Dendritic cell treated with granulocyte-macrophage colony-stimulating factor and Interleukin-4, amounts not matched to agents 40 ng/mL and 50 ng/mL, for 4 days (primary cell): ENCODE measurements around the gene SLC1A1.
"Not testable (repeated sequence)": the region's sequence is repeated elsewhere in the genome, so short reads cannot be mapped to it uniquely, and the experiment has no call there.

ENCODE experiments used
- H3K27ac Mint-ChIP-seq: one replicate; pipeline ENCODE4 v1.8.0; 2022; ENCODE audit warnings: mild to moderate bottlenecking, mixed read lengths
- H3K27me3 Mint-ChIP-seq: one replicate; pipeline ENCODE4 v1.8.0; 2022; ENCODE audit warnings: mild to moderate bottlenecking, mixed read lengths
- H3K36me3 Mint-ChIP-seq: one replicate; pipeline ENCODE4 v1.8.0; 2022; ENCODE audit warnings: low read depth, mixed read lengths
- H3K4me1 Mint-ChIP-seq: one replicate; pipeline ENCODE4 v1.8.0; 2022; ENCODE audit warnings: low read depth, mixed read lengths
- H3K4me3 Mint-ChIP-seq: one replicate; pipeline ENCODE4 v1.8.0; 2022; ENCODE audit warnings: mild to moderate bottlenecking, moderate library complexity, mixed read lengths
- H3K9me3 Mint-ChIP-seq: one replicate; pipeline ENCODE4 v1.8.0; 2022; ENCODE audit warnings: mixed read lengths
- intact Hi-C: fragments of 100-400 bp; cut with micrococcal nuclease; formaldehyde crosslinking; loops from one replicate; pipeline ENCODE4 v1.15.0; 2022

SLC1A1 gene

GRCh38 chr9:4510546-4511322 lies 20.5 kb downstream of the SLC1A1 start:
- no peak overlapping the region for H3K27ac Mint-ChIP-seq
- no peak overlapping the region for H3K4me3 Mint-ChIP-seq
- H3K4me1 Mint-ChIP-seq = no peaks in the 10 kb centered on the region
- no peaks in the 10 kb centered on the region for H3K36me3 Mint-ChIP-seq
- intact Hi-C loops = no loop called here
- H3K27me3 Mint-ChIP-seq = peaks cover 4% of the 10 kb centered on the region
- no peaks in the 10 kb centered on the region for H3K9me3 Mint-ChIP-seq

GRCh38 chr9:4514252-4515128 lies 24.2 kb downstream of the SLC1A1 start:
- no peaks in the 10 kb centered on the region for H3K36me3 Mint-ChIP-seq
- H3K4me1 Mint-ChIP-seq = no peaks in the 10 kb centered on the region
- H3K27me3 Mint-ChIP-seq = peaks cover 4% of the 10 kb centered on the region
- no peak overlapping the region for H3K27ac Mint-ChIP-seq
- H3K9me3 Mint-ChIP-seq = no peaks in the 10 kb centered on the region
- intact Hi-C loops = no loop called here
- no peak overlapping the region for H3K4me3 Mint-ChIP-seq

GRCh38 chr9:4515958-4516375 lies 25.7 kb downstream of the SLC1A1 start:
- Mint-ChIP-seq H3K9me3 (no peaks in the 10 kb centered on the region), H3K36me3 (no peaks in the 10 kb centered on the region), H3K27me3 (peaks cover 4% of the 10 kb centered on the region), H3K4me1 (no peaks in the 10 kb centered on the region), H3K27ac (no peak overlapping the region), H3K4me3 (no peak overlapping the region)
- intact Hi-C loops = no loop called here

GRCh38 chr9:4517274-4517673 lies 27.0 kb downstream of the SLC1A1 start:
- H3K27me3 Mint-ChIP-seq = peaks cover under 1% of the 10 kb centered on the region
- peaks cover 3% of the 10 kb centered on the region for H3K9me3 Mint-ChIP-seq
- H3K36me3 Mint-ChIP-seq = no peaks in the 10 kb centered on the region
- no peaks in the 10 kb centered on the region for H3K4me1 Mint-ChIP-seq
- intact Hi-C loops = no loop called here
- H3K4me3 Mint-ChIP-seq = no peak overlapping the region
- H3K27ac Mint-ChIP-seq = no peak overlapping the region

- intact Hi-C loops = no loop called here
- H3K27me3 Mint-ChIP-seq = no peaks in the 10 kb centered on the region
- no peaks in the 10 kb centered on the region for H3K36me3 Mint-ChIP-seq
- H3K9me3 Mint-ChIP-seq = peaks cover 12% of the 10 kb centered on the region
- H3K27ac Mint-ChIP-seq = no peak overlapping the region
- no peak overlapping the region for H3K4me3 Mint-ChIP-seq
- no peaks in the 10 kb centered on the region for H3K4me1 Mint-ChIP-seq
Observed at GRCh38 chr9:4519604-4520003, 29.3 kb downstream of the SLC1A1 start.

- Mint-ChIP-seq H3K9me3 (peaks cover 12% of the 10 kb centered on the region), H3K4me1 (no peaks in the 10 kb centered on the region), H3K27me3 (no peaks in the 10 kb centered on the region), H3K36me3 (no peaks in the 10 kb centered on the region), H3K27ac (no peak overlapping the region), H3K4me3 (no peak overlapping the region)
- intact Hi-C loops = no loop called here
Observed at GRCh38 chr9:4520055-4520454, 29.8 kb downstream of the SLC1A1 start.

- Mint-ChIP-seq H3K4me1 (no peaks in the 10 kb centered on the region), H3K4me3 (no peak overlapping the region), H3K27me3 (no peaks in the 10 kb centered on the region), H3K27ac (no peak overlapping the region), H3K36me3 (no peaks in the 10 kb centered on the region), H3K9me3 (peaks cover 15% of the 10 kb centered on the region)
- intact Hi-C loops = no loop called here
Observed at GRCh38 chr9:4530375-4530774, 40.1 kb downstream of the SLC1A1 start.

GRCh38 chr9:4530831-4531230 lies 40.6 kb downstream of the SLC1A1 start:
- H3K4me1 Mint-ChIP-seq, H3K36me3 Mint-ChIP-seq, intact Hi-C loops, H3K4me3 Mint-ChIP-seq, H3K27ac Mint-ChIP-seq, H3K27me3 Mint-ChIP-seq: not testable (repeated sequence)
- peaks cover 15% of the 10 kb centered on the region for H3K9me3 Mint-ChIP-seq

- H3K36me3 Mint-ChIP-seq, H3K4me3 Mint-ChIP-seq, H3K27ac Mint-ChIP-seq, H3K4me1 Mint-ChIP-seq, H3K27me3 Mint-ChIP-seq, intact Hi-C loops: not testable (repeated sequence)
- H3K9me3 Mint-ChIP-seq = peaks cover 15% of the 10 kb centered on the region
Observed at GRCh38 chr9:4531355-4531754, 41.1 kb downstream of the SLC1A1 start.

- H3K4me1 Mint-ChIP-seq, H3K4me3 Mint-ChIP-seq, H3K27me3 Mint-ChIP-seq, H3K36me3 Mint-ChIP-seq, H3K27ac Mint-ChIP-seq, intact Hi-C loops: not testable (repeated sequence)
- H3K9me3 Mint-ChIP-seq = peaks cover 15% of the 10 kb centered on the region
Observed at GRCh38 chr9:4533881-4534280, 43.6 kb downstream of the SLC1A1 start.

- H3K4me3 Mint-ChIP-seq, H3K36me3 Mint-ChIP-seq, H3K4me1 Mint-ChIP-seq, intact Hi-C loops, H3K27ac Mint-ChIP-seq, H3K27me3 Mint-ChIP-seq: not testable (repeated sequence)
- peaks cover 10% of the 10 kb centered on the region for H3K9me3 Mint-ChIP-seq
Observed at GRCh38 chr9:4536196-4536595, 45.9 kb downstream of the SLC1A1 start.

- H3K27ac Mint-ChIP-seq = no peak overlapping the region
- intact Hi-C loops = no loop called here
Observed at GRCh38 chr9:4537581-4537980, 47.3 kb downstream of the SLC1A1 start.

GRCh38 chr9:4538107-4538506 lies 47.8 kb downstream of the SLC1A1 start:
- H3K4me3 Mint-ChIP-seq = no peak overlapping the region
- no peaks in the 10 kb centered on the region for H3K4me1 Mint-ChIP-seq
- intact Hi-C loops = no loop called here
- no peaks in the 10 kb centered on the region for H3K27me3 Mint-ChIP-seq
- no peak overlapping the region for H3K27ac Mint-ChIP-seq
- no peaks in the 10 kb centered on the region for H3K36me3 Mint-ChIP-seq
- no peaks in the 10 kb centered on the region for H3K9me3 Mint-ChIP-seq

More at GRCh38 chr9:4537581-4537980, 47.3 kb downstream of the SLC1A1 start:
- H3K27me3 Mint-ChIP-seq = no peaks in the 10 kb centered on the region
- peaks cover under 1% of the 10 kb centered on the region for H3K9me3 Mint-ChIP-seq
- no peaks in the 10 kb centered on the region for H3K4me1 Mint-ChIP-seq
- no peak overlapping the region for H3K4me3 Mint-ChIP-seq
- no peaks in the 10 kb centered on the region for H3K36me3 Mint-ChIP-seq

GRCh38 chr9:4538621-4539020 lies 48.4 kb downstream of the SLC1A1 start:
- intact Hi-C loops = no loop called here
- Mint-ChIP-seq H3K27ac (no peak overlapping the region), H3K27me3 (no peaks in the 10 kb centered on the region), H3K4me3 (no peak overlapping the region), H3K36me3 (no peaks in the 10 kb centered on the region), H3K9me3 (no peaks in the 10 kb centered on the region), H3K4me1 (no peaks in the 10 kb centered on the region)
